Activated CD8-positive, alpha-beta memory T cell treated with anti-CD3 and anti-CD28 coated beads for 4 hours (primary cell): ENCODE data around the gene VWC2.
"Not testable (repeated sequence)": the region's sequence is repeated elsewhere in the genome, so short reads cannot be mapped to it uniquely, and the experiment has no call there.

Experiments used
- DNase-seq, 2 donors: peaks; one replicate each; pipeline ENCODE4 v3.0.0-alpha.2; 2020; ENCODE audit warnings: low read depth in 2 of 2

VWC2 gene

GRCh38 chr7:49851614-49851934 is 78.1 kb downstream of the VWC2 start:
- DNase-seq = not testable (repeated sequence)

DNA sequence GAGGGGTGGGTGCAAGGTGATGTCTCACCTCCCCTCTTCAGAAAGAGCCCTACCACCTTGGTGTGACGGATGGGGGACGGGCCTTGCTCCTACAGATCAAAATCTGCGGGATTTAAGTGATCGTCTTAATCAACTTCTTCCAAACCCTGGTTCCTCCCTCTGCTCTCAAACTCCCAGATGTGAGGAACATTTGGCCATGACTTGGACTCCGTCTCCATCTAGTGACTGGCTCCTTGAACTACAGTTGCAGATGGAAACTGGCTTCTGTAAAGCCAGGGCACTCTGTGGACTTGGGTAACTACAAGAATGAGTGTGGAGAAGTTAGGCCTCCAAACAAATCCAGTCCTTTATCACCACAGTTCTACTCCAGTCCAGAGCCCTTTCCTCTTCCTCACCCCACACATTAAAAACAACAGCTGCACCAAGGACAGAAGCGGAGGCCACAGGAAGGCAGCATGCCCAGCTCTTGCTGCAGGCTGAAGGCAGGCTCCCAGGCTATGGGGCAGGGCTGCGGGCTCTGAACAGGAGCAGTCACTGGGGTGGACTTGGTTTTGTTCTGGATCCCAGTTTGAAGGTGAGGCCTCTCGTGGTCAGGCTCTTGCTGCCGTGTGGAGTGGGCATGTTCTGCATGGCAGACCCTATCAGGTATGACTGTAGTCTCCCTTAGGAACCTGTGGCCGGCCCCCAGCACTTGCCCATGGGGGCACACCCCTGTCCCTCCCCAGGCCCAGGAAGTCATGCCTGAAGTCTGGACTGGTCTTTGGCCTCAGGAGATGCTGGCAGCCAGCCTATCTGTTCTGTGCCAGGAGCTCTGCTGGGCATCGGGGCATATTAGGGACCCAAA is 79.4 kb downstream of the VWC2 start:
- no peak for DNase-seq

- no peak for DNase-seq
These were observed 82.0 kb downstream of the VWC2 start for GRCh38 chr7:49855281-49855980.

DNA sequence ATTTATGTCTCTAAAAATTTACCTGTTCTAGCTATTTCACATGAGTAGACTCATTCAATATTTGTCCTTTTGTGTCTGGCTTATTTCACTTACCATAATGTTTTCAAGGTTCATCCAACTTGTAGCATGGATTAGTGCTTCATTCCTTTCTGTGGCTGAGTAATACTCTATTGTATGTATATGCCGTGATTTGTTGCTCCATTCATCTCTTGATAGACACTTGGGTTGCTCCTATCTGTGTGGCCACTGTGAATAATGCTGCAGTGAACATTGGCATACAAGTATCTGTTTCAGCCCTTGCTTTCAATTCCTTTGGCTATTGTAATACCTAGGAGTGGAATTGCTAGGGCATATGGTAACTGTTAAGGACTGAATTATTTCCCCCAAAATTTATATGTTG is 86.9 kb downstream of the VWC2 start:
- no peak for DNase-seq

GRCh38 chr7:49866076-49866735 is 92.8 kb downstream of the VWC2 start:
- DNase-seq = no peak

- DNase-seq = no peak
These were observed 93.5 kb downstream of the VWC2 start for GRCh38 chr7:49866910-49867309.

GRCh38 chr7:49873420-49873819 is 100.0 kb downstream of the VWC2 start:
- no peak for DNase-seq

GRCh38 chr7:49875336-49875735 is 101.9 kb downstream of the VWC2 start:
- no peak for DNase-seq

DNA sequence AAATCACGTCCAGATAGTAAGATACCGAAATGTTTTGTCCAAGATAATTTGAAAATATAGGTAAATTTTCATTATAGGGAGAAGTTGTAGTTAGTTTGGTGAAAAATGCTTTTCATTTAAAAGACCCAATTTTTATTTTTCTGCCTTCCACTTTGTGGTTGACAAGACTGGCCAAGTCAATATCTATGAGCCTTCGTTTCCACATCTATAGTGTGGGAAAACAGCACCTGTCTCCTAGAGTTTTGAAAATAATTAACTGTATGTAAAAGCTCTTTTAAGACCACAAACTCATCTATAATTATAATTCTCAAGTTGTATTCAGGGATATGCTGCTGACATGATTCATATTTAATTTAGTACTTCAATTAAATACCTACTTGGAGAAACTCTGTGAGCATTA is 102.8 kb downstream of the VWC2 start:
- DNase-seq = no peak

- DNase-seq = no peak
These were observed 104.7 kb downstream of the VWC2 start for GRCh38 chr7:49878089-49878488.

GRCh38 chr7:49878627-49879026 is 105.2 kb downstream of the VWC2 start:
- DNase-seq = no peak

- DNase-seq = no peak
These were observed 110.5 kb downstream of the VWC2 start for GRCh38 chr7:49883933-49884332.

- no peak for DNase-seq
These were observed 112.3 kb downstream of the VWC2 start for GRCh38 chr7:49885593-49886285.

- no peak for DNase-seq
These were observed 119.0 kb downstream of the VWC2 start for GRCh38 chr7:49892481-49892880.

DNA sequence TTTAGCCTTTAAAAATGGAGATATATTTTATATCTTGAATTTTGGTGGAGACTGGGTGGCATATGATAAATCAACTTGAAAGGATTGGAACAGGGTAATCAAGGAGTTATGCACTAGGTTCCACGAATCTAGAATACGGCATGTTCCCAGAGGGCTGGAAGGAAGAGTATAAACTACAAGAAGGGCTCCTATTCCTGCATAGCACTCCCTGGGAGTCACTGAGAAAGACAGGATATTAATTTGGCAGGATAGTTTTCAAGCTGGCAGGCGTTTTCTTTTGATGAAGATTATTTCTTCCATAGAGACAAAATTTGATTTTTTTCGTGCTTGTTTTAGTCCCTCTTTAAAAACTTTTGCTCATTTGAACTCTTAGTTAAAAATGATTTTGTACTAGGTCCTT is 119.7 kb downstream of the VWC2 start:
- DNase-seq = no peak

DNA sequence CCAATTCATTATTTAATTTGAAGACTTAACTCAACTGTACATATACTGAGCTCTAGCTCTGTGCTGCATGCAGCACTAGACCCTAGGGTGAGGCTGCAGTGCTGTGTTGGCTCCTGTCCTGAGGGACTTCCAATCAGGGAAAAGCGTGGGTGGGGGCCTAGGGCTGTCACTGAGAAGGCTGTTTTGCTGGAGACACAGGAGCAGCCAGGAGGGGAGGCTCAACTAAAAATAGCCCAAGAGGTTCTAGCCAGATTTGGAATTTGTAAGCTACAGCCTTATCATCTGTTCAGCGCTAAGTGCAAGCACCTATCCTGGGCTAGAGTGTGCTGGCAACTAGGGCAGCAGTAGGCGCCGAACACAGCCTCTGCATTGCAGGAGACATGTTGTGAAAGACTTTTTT is 121.1 kb downstream of the VWC2 start:
- DNase-seq = no peak

GRCh38 chr7:49911909-49912308 is 138.5 kb downstream of the VWC2 start:
- DNase-seq = no peak

- DNase-seq = no peak
These were observed 153.3 kb downstream of the VWC2 start for GRCh38 chr7:49926720-49927119.

DNA sequence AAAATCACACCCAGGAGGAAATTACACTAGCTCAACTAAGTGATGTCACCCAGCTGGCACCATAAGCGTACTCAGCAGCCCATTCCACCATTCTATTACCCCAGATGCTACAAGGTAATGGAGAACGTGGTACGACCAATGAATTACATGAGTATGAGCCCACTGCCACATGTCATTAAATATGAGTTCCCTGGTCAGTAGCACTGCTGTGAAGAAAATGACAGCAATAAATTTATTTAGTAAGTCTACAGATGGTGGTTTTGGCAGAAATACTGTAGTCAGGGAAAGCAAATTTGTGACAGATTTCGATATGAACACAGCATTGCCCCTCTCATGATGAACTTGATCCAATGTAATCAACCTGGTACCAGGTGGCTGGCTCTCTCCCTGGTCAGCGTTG is 154.2 kb downstream of the VWC2 start:
- DNase-seq = no peak

- no peak for DNase-seq
These were observed 155.3 kb downstream of the VWC2 start for GRCh38 chr7:49928787-49929186.

- no peak for DNase-seq
These were observed 158.2 kb downstream of the VWC2 start for GRCh38 chr7:49931627-49932026.

- DNase-seq = no peak
These were observed 164.2 kb downstream of the VWC2 start for GRCh38 chr7:49937608-49938007.
